ENCODE results near the gene PDZD2. TPM values are rescaled to one million over a fixed set of nuclear protein-coding genes. Genes with fewer than 3 reads are reported as not detected.
A peak's percentile ranks its signal among the peaks of the same experiment; 100 is the strongest.

The PDZD2 gene
- total and polyA plus RNA-seq, 2 experiments from 2014 or later, result 8.3 to 16.9 TPM

GRCh38 chr5:31844622-31845345 is 205.9 kb downstream of the PDZD2 start:
- Histone ChIP-seq H3K27ac (ENCODE audit: low read depth) (no peak overlapping the region), H3K4me2 (no peak overlapping the region), H3K4me1 (ENCODE audit: insufficient read depth) (no peaks in the 10 kb centered on the region), H3K27me3 (ENCODE audit: insufficient read depth) (no peaks in the 10 kb centered on the region), H3K79me2 (replicated peaks; ENCODE audit: insufficient read depth) (no peaks in the 10 kb centered on the region), H3K9me2 (ENCODE audit: insufficient read depth) (no peaks in the 10 kb centered on the region), H3F3A (replicated peaks; ENCODE audit: low read depth) (no peaks in the 10 kb centered on the region; the same call in 1 of the 2 replicates), H2AFZ (no peak overlapping the region), H4K20me1 (replicated peaks; ENCODE audit: insufficient read depth) (no peaks in the 10 kb centered on the region), H3K36me3 (ENCODE audit: insufficient read depth) (no peaks in the 10 kb centered on the region), H3K4me3 (no peak overlapping the region)
- H3K9me3 Mint-ChIP-seq, result no peaks in the 10 kb centered on the region
- peaks cover 2% of the 10 kb centered on the region for H3K27me3 Mint-ChIP-seq (ENCODE audit: insufficient read depth, low read depth, poor library complexity)
- H3K36me3 Mint-ChIP-seq (ENCODE audit: low read depth), result no peaks in the 10 kb centered on the region
- no peak overlapping the region for H3K4me3 Mint-ChIP-seq
- TF ChIP-seq CTCF (conservative IDR thresholded peaks at IDR 0.05; ENCODE audit: low read depth in 2 of 2), result peak in 1 of 2 experiments; percentile 18; a peak in 2 of 4 replicates
- TF ChIP-seq ETS1 (IDR thresholded peaks at IDR 0.05), result no peak
- no peak for DNase-seq (ENCODE audit: low spot score)
- ATAC-seq, result peak; percentile 68
- peaks cover 7% of the 10 kb centered on the region; the same call in 1 of the 3 replicates for H3K4me1 Mint-ChIP-seq
- H3K27ac Mint-ChIP-seq, result no peak overlapping the region

GRCh38 chr5:31845361-31845760 is 206.4 kb downstream of the PDZD2 start:
- Histone ChIP-seq H4K20me1 (replicated peaks; ENCODE audit: insufficient read depth) (no peaks in the 10 kb centered on the region), H3K9me2 (ENCODE audit: insufficient read depth) (no peaks in the 10 kb centered on the region), H3K4me1 (ENCODE audit: insufficient read depth) (no peaks in the 10 kb centered on the region), H3K79me2 (replicated peaks; ENCODE audit: insufficient read depth) (no peaks in the 10 kb centered on the region), H3K27me3 (ENCODE audit: insufficient read depth) (no peaks in the 10 kb centered on the region), H2AFZ (no peak overlapping the region), H3K4me3 (no peak overlapping the region), H3K27ac (ENCODE audit: low read depth) (no peak overlapping the region), H3K4me2 (no peak overlapping the region), H3F3A (replicated peaks; ENCODE audit: low read depth) (no peaks in the 10 kb centered on the region; the same call in 1 of the 2 replicates), H3K36me3 (ENCODE audit: insufficient read depth) (no peaks in the 10 kb centered on the region)
- peaks cover 7% of the 10 kb centered on the region; the same call in 1 of the 3 replicates for H3K4me1 Mint-ChIP-seq
- DNase-seq (ENCODE audit: low spot score) (no peak), ATAC-seq (no peak)
- no peaks in the 10 kb centered on the region for H3K9me3 Mint-ChIP-seq
- H3K4me3 Mint-ChIP-seq, result no peak overlapping the region
- peaks cover 2% of the 10 kb centered on the region for H3K27me3 Mint-ChIP-seq (ENCODE audit: insufficient read depth, low read depth, poor library complexity)
- no peaks in the 10 kb centered on the region for H3K36me3 Mint-ChIP-seq (ENCODE audit: low read depth)
- H3K27ac Mint-ChIP-seq, result no peak overlapping the region
- no peak for TF ChIP-seq EZH2 (IDR thresholded peaks at IDR 0.05; ENCODE audit: low read depth, unreplicated experiment)
- no peak for TF ChIP-seq ZNF331 (CRISPR knock-in tag; IDR thresholded peaks at IDR 0.05; ENCODE audit: low read depth)
- no peak for TF ChIP-seq ZNF462 (CRISPR knock-in tag; IDR thresholded peaks at IDR 0.05)
- TF ChIP-seq STAT1 (IDR thresholded peaks at IDR 0.05; ENCODE audit: unreplicated experiment), result no peak
- no peak for TF ChIP-seq CTCF (conservative IDR thresholded peaks at IDR 0.05; ENCODE audit: low read depth in 2 of 2)
- no peak for TF ChIP-seq ETS1 (IDR thresholded peaks at IDR 0.05)
- TF ChIP-seq CREB1 (CRISPR knock-in tag; IDR thresholded peaks at IDR 0.05; ENCODE audit: low read depth), result no peak

Measured in GM23338 (cell line).